ENCODE data around the gene PRPH. TPM values are rescaled to one million over a fixed set of nuclear protein-coding genes. Genes with fewer than 3 reads are reported as not detected.

PRPH gene
- total and polyA plus RNA-seq, 2 of the 13 experiments (the other 11 are each of a cell fraction or from before 2014, with no cell fraction given): 0.12 TPM; not detected in 1

DNA sequence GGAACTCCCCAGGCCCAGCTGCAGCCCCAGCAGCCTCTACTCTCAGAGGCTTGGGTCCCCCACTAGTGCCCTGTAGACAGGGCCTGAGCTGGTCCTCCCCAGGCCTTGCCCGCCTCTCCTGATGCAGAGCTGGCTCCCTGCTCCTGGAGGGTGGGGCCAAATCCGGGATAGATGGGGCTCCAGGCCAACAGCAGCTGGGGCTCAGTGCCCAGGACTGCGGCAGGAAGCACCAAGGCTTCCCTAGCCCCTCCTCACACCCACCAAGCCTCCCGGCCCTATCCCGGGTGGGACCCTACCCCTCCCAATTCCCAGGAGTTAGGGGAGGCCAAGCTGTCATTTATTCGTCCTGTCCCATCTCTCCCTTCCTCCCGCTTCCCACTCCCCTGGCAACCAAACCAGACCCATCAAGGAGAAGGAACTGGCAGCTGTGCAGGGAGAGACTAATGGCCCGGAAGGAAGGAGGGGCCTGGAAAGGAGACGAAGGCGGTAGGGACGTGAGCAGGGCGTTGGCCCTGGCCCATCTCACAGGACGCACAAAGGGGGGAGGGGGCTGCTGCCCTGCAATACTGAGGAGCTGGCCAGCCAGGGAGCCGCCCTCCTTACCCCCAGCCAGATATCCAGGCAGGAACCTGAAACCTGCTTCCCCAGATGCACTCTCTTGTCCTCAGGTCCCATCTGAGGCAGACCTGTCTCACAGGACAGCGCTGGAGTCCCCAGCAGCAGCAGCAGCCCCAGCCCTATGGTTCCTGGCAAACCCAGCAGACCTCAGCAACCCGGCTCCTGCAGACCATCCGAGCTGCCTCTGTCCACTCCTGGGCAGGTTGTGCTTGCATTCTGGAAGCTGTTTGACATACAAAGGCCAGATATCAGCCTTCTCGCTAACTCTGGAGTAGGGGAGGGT is 1.6 kb upstream of the PRPH start:
- peaks cover 16 to 70% of the 10 kb centered on the region in 2 experiments for H3K27me3 ChIP-seq (ENCODE audit: control insufficient read depth in 1 of 2, insufficient read depth in 2 of 2, low read length in 2 of 2)
- no TSS peak for BruUV-seq (replicated peaks)
- H3K4me1 ChIP-seq (ENCODE audit: insufficient read depth, low read length): peaks cover 24% of the 10 kb centered on the region
- CTCF ChIA-PET (ENCODE audit: low intra/inter-chr PET ratio, low total read pairs): no interaction called here
- H3K4me3 ChIP-seq (replicated peaks in 1 of 3; ENCODE audit: insufficient read depth in 1 of 3, low read depth in 2 of 3, low read length in 3 of 3): no peak overlapping the region
- 0 out of 2 replicates have a peak overlapping the region, but pooled peaks have one; percentile 7 for H3K4me2 ChIP-seq (ENCODE audit: low read depth, low read length)
- no peaks in the 10 kb centered on the region for H4K20me1 ChIP-seq (ENCODE audit: insufficient read depth, low read length)
- no peak overlapping the region for H3K9ac ChIP-seq (ENCODE audit: insufficient read depth, low read depth, low read length)
- no peak overlapping the region for H3K27ac ChIP-seq (ENCODE audit: extremely low read length, insufficient read depth, low read length)
- DNase-seq (ENCODE audit: low spot score) (no peak), FAIRE-seq (no peak), ATAC-seq (peak; percentile 12; the same call in 2 of the 3 replicates)
- H3K36me3 ChIP-seq (replicated peaks in 1 of 2; ENCODE audit: control insufficient read depth in 1 of 2, insufficient read depth in 2 of 2, low read length in 2 of 2): no peaks in the 10 kb centered on the region
- TF ChIP-seq ZNF850 (CRISPR knock-in tag; conservative IDR thresholded peaks at IDR 0.05) (no peak), ETV6 (CRISPR knock-in tag; conservative IDR thresholded peaks at IDR 0.05) (no peak), ZNF768 (CRISPR knock-in tag; IDR thresholded peaks at IDR 0.05) (0 out of 2 replicates have a peak, but pooled peaks have one; percentile 15), SIX1 (CRISPR knock-in tag; IDR thresholded peaks at IDR 0.05; ENCODE audit: borderline replicate concordance) (no peak)
- in situ Hi-C loops (cut with HindIII; ENCODE audit: extremely low pct_ligation_motif_present, low pct_unique_long_range_greater_than_20kb) (no loop called here), intact Hi-C loops (cut with micrococcal nuclease; ENCODE audit: unreplicated experiment) (no loop called here)
- 10% methylated on average over 14 of the region's 18 CpGs for WGBS (ENCODE audit: low lambda C conversion rate)
- H3K79me2 ChIP-seq (ENCODE audit: insufficient read depth, low read length): no peaks in the 10 kb centered on the region
- POLR2A ChIA-PET: no interaction called here
- no peak overlapping the region for H2AFZ ChIP-seq (ENCODE audit: low read length)
- no peaks in the 10 kb centered on the region for H3K9me3 ChIP-seq (ENCODE audit: low read length)

DNA sequence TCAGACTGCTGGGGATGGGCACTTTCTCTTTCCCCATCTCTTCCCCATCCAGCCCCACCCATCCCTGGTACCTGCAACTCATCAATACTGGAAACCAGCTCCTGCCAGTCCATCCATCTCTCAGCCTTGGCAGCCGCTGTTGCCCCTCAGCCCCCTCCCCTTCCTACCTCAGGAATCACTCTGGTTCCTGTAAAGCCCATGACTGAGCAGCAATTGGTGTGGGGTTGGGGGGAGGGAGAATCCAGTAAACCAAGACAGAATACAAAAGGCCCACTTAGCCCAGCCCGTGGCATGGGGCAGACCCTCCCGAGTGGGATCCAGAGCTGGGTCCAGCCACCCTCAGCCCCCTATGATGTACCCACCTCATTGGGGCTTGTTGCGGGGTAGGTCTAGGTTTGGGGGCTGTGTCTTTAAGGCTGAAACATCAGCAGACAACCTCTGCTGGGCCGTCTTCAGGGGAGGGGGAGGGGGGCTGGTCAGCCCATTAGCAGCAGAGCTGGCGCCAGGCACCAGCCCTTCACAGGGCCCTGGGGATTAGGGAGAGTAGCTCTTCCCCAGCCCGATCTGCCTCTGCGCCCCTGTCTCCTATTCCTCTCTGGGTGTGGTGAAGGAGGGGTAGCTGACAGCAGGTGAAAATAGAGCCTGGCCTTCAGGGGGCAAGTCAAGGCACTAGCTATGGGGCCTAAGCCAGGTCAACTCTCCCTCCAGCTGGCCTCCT is 702 bp upstream of the PRPH start:
- Histone ChIP-seq H3K9me3 (ENCODE audit: low read length) (no peaks in the 10 kb centered on the region), H3K9ac (ENCODE audit: insufficient read depth, low read depth, low read length) (no peak overlapping the region), H2AFZ (ENCODE audit: low read length) (no peak overlapping the region), H3K4me3 (replicated peaks in 1 of 3; ENCODE audit: insufficient read depth in 1 of 3, low read depth in 2 of 3, low read length in 3 of 3) (no peak overlapping the region), H3K4me1 (ENCODE audit: insufficient read depth, low read length) (peaks cover 16% of the 10 kb centered on the region), H4K20me1 (ENCODE audit: insufficient read depth, low read length) (no peaks in the 10 kb centered on the region), H3K36me3 (replicated peaks in 1 of 2; ENCODE audit: control insufficient read depth in 1 of 2, insufficient read depth in 2 of 2, low read length in 2 of 2) (no peaks in the 10 kb centered on the region), H3K27ac (ENCODE audit: extremely low read length, insufficient read depth, low read length) (no peak overlapping the region), H3K4me2 (ENCODE audit: low read depth, low read length) (no peak overlapping the region), H3K79me2 (ENCODE audit: insufficient read depth, low read length) (no peaks in the 10 kb centered on the region), H3K27me3 (ENCODE audit: control insufficient read depth in 1 of 2, insufficient read depth in 2 of 2, low read length in 2 of 2) (peaks cover 16 to 71% of the 10 kb centered on the region in 2 experiments)
- BruUV-seq (replicated peaks): no TSS peak
- in situ Hi-C loops (cut with HindIII; ENCODE audit: extremely low pct_ligation_motif_present, low pct_unique_long_range_greater_than_20kb): no loop called here
- FAIRE-seq (no peak), ATAC-seq (no peak), DNase-seq (ENCODE audit: low spot score) (no peak)
- CTCF ChIA-PET (ENCODE audit: low intra/inter-chr PET ratio, low total read pairs): no interaction called here
- 12% methylated on average over 3 of the region's 8 CpGs for whole genome bisulfite sequencing (ENCODE audit: low lambda C conversion rate)
- POLR2A ChIA-PET: interaction anchor here (0.9 to 1.1 kb wide), 2 partner anchors 14 to 28 kb away, joined by 3 to 4 read pairs; no protein-coding TSS in a partner anchor
- intact Hi-C loops (cut with micrococcal nuclease; ENCODE audit: unreplicated experiment): no loop called here
- TF ChIP-seq, protein P1, sequence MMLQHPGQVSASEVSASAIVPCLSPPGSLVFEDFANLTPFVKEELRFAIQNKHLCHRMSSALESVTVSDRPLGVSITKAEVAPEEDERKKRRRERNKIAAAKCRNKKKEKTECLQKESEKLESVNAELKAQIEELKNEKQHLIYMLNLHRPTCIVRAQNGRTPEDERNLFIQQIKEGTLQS (CRISPR knock-in tag; IDR thresholded peaks at IDR 0.05): no peak
- TF ChIP-seq HNRNPK (IDR thresholded peaks at IDR 0.05; ENCODE audit: low read depth, low read length, poor library complexity, severe bottlenecking) (no peak), NFYC (CRISPR knock-in tag; IDR thresholded peaks at IDR 0.05) (no peak), MED1 (CRISPR knock-in tag; IDR thresholded peaks at IDR 0.05) (no peak), ZNF383 (CRISPR knock-in tag; IDR thresholded peaks at IDR 0.05; ENCODE audit: borderline replicate concordance) (no peak), EP300 (IDR thresholded peaks at IDR 0.05; ENCODE audit: low read depth in 2 of 2, low read length in 2 of 2) (no peak), EP300 (CRISPR knock-in tag; IDR thresholded peaks at IDR 0.05; ENCODE audit: borderline replicate concordance) (no peak), SRSF9 (IDR thresholded peaks at IDR 0.05; ENCODE audit: borderline replicate concordance, insufficient read depth, low read depth, low read length, poor library complexity, severe bottlenecking) (no peak), SAFB2 (CRISPR knock-in tag; IDR thresholded peaks at IDR 0.05; ENCODE audit: borderline replicate concordance, low read depth) (no peak), PRMT3 (CRISPR knock-in tag; IDR thresholded peaks at IDR 0.05; ENCODE audit: borderline replicate concordance, low read depth) (no peak), GTF2F1 (IDR thresholded peaks at IDR 0.05; ENCODE audit: low read length) (no peak), ZNF841 (CRISPR knock-in tag; IDR thresholded peaks at IDR 0.05; ENCODE audit: borderline replicate concordance) (no peak), MED8 (CRISPR knock-in tag; IDR thresholded peaks at IDR 0.05; ENCODE audit: insufficient replicate concordance) (no peak)

All from HepG2 (cell line).